ENCODE measurements around the gene GRK1. TPM values are rescaled to one million over a fixed set of nuclear protein-coding genes. Genes with fewer than 3 reads are reported as not detected.

The GRK1 gene
- total and polyA plus RNA-seq, 2 experiments from 2014 or later, result not detected

DNA sequence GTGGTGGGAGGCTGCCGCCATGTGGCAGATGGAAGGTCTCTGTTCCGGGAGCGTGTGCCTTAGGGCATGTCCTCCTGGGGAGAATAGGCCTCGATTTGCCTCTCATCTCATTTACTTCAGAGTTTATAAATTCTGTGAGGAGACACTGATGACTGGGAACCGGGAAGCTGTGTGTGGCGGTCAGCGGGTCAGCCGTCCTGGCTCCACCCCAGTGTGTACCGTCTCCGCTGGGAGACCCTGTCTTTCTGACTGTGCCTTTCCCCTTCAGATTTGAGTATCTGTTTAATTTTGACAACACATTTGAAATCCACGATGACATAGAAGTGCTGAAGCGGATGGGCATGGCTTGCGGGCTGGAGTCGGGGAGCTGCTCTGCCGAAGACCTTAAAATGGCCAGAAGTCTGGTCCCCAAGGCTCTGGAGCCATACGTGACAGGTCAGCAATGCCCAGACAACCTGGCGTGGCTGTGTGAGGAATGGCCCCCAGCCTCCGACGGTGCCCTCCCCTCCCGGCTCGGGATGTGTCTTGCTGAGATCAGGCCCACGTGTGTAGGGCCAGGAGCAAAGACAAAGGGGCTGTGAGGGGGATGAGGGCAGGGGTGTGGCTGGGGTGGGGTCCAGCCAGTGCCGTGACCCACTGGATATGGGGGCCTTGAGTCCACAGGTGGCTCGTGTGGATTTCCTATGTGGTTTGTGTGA, 30.6 kb upstream of the GRK1 start:
- H3K4me2 ChIP-seq, result no peak overlapping the region
- no peak for TF ChIP-seq STAT1 (IDR thresholded peaks at IDR 0.05; ENCODE audit: unreplicated experiment)
- TF ChIP-seq JUNB (IDR thresholded peaks at IDR 0.05; ENCODE audit: unreplicated experiment), result no peak
- TF ChIP-seq POLR2AphosphoS5 (IDR thresholded peaks at IDR 0.05; ENCODE audit: low read depth), result no peak
- H3K4me1 ChIP-seq (ENCODE audit: insufficient read depth), result no peaks in the 10 kb centered on the region
- no peak for ATAC-seq
- H3K27ac ChIP-seq (ENCODE audit: low read depth), result no peak overlapping the region
- H3K36me3 ChIP-seq (ENCODE audit: insufficient read depth), result peaks cover 24% of the 10 kb centered on the region
- H3F3A ChIP-seq (replicated peaks; ENCODE audit: low read depth), result no peaks in the 10 kb centered on the region
- H3K36me3 Mint-ChIP-seq (ENCODE audit: low read depth), result peaks cover 88% of the 10 kb centered on the region
- H3K27ac Mint-ChIP-seq, result no peak overlapping the region
- no peaks in the 10 kb centered on the region; the same call in 2 of the 3 replicates for H3K4me1 Mint-ChIP-seq
- no peak overlapping the region for H2AFZ ChIP-seq
- H3K79me2 ChIP-seq (replicated peaks; ENCODE audit: insufficient read depth), result no peaks in the 10 kb centered on the region; the same call in 1 of the 2 replicates
- H3K4me3 ChIP-seq, result no peak overlapping the region
- H3K27me3 ChIP-seq (ENCODE audit: insufficient read depth), result no peaks in the 10 kb centered on the region
- no peak overlapping the region for H3K4me3 Mint-ChIP-seq
- H3K9me2 ChIP-seq (ENCODE audit: insufficient read depth), result no peaks in the 10 kb centered on the region
- H3K27me3 Mint-ChIP-seq (ENCODE audit: insufficient read depth, low read depth, poor library complexity), result peaks cover 9% of the 10 kb centered on the region
- DNase-seq (ENCODE audit: low spot score), result no peak
- H4K20me1 ChIP-seq (replicated peaks; ENCODE audit: insufficient read depth), result peaks cover 3% of the 10 kb centered on the region
- H3K9me3 Mint-ChIP-seq, result peaks cover under 1% of the 10 kb centered on the region; the same call in 2 of the 3 replicates

DNA sequence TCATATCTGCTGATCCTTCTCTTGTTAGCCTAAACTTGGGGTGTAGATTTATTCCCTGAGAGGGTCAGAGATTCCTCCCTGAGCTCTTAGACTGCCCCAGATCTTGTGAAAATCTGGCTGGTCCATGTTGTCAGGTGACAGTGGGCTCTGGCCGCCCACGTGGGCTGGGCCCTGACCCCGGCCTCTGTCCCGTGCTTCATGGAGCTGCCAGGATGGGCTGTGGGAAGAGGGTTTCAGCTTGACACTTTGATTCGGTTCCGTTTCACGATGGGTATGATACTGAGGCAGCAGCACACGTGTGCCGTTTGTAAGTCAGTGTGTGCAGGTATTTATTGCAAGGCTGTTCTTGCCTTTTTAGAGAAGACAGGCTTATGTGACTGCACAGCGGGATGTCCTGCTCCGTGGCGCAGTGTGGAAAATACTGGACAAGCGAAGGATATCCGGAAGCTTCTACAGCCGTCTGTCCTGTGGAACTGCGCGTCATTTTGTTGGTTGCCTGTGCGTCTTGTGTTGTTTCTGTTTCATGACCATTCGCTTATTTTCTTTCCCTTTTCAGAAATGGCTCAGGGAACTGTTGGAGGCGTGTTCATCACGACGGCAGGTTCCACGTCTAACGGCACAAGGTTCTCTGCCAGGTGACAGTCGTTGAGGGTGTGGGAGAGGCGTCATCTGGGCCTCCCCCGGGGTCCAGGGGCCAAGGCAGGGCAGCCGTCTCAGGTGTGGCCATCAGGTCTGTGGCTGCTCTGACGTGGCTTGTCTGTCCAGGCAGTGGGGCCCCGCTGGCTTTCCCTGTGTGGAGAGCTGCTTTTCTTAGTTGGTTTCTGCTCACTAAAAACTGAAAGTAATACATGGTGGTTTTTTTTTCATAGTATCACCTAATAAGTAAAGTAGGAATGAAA, 29.5 kb upstream of the GRK1 start:
- no peaks in the 10 kb centered on the region for H3K4me1 ChIP-seq (ENCODE audit: insufficient read depth)
- TF ChIP-seq JUNB (IDR thresholded peaks at IDR 0.05; ENCODE audit: unreplicated experiment) (no peak), EZH2 (IDR thresholded peaks at IDR 0.05; ENCODE audit: low read depth, unreplicated experiment) (no peak), ZNF114 (CRISPR knock-in tag; IDR thresholded peaks at IDR 0.05) (no peak), STAT1 (IDR thresholded peaks at IDR 0.05; ENCODE audit: unreplicated experiment) (no peak), ZNF331 (CRISPR knock-in tag; IDR thresholded peaks at IDR 0.05; ENCODE audit: low read depth) (no peak), POLR2AphosphoS5 (IDR thresholded peaks at IDR 0.05; ENCODE audit: low read depth) (no peak), NANOG (IDR thresholded peaks at IDR 0.05; ENCODE audit: borderline replicate concordance) (no peak), CREB1 (CRISPR knock-in tag; IDR thresholded peaks at IDR 0.05; ENCODE audit: low read depth) (no peak)
- TF ChIP-seq, protein P1, sequence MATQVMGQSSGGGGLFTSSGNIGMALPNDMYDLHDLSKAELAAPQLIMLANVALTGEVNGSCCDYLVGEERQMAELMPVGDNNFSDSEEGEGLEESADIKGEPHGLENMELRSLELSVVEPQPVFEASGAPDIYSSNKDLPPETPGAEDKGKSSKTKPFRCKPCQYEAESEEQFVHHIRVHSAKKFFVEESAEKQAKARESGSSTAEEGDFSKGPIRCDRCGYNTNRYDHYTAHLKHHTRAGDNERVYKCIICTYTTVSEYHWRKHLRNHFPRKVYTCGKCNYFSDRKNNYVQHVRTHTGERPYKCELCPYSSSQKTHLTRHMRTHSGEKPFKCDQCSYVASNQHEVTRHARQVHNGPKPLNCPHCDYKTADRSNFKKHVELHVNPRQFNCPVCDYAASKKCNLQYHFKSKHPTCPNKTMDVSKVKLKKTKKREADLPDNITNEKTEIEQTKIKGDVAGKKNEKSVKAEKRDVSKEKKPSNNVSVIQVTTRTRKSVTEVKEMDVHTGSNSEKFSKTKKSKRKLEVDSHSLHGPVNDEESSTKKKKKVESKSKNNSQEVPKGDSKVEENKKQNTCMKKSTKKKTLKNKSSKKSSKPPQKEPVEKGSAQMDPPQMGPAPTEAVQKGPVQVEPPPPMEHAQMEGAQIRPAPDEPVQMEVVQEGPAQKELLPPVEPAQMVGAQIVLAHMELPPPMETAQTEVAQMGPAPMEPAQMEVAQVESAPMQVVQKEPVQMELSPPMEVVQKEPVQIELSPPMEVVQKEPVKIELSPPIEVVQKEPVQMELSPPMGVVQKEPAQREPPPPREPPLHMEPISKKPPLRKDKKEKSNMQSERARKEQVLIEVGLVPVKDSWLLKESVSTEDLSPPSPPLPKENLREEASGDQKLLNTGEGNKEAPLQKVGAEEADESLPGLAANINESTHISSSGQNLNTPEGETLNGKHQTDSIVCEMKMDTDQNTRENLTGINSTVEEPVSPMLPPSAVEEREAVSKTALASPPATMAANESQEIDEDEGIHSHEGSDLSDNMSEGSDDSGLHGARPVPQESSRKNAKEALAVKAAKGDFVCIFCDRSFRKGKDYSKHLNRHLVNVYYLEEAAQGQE (IDR thresholded peaks at IDR 0.05; ENCODE audit: unreplicated experiment), result no peak
- TF ChIP-seq, protein P2, sequence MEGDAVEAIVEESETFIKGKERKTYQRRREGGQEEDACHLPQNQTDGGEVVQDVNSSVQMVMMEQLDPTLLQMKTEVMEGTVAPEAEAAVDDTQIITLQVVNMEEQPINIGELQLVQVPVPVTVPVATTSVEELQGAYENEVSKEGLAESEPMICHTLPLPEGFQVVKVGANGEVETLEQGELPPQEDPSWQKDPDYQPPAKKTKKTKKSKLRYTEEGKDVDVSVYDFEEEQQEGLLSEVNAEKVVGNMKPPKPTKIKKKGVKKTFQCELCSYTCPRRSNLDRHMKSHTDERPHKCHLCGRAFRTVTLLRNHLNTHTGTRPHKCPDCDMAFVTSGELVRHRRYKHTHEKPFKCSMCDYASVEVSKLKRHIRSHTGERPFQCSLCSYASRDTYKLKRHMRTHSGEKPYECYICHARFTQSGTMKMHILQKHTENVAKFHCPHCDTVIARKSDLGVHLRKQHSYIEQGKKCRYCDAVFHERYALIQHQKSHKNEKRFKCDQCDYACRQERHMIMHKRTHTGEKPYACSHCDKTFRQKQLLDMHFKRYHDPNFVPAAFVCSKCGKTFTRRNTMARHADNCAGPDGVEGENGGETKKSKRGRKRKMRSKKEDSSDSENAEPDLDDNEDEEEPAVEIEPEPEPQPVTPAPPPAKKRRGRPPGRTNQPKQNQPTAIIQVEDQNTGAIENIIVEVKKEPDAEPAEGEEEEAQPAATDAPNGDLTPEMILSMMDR (conservative IDR thresholded peaks at IDR 0.05; ENCODE audit: low read depth in 2 of 2), result no peak

More for the DNA sequence above, 29.5 kb upstream of the GRK1 start:
- DNase-seq (ENCODE audit: low spot score) (no peak), ATAC-seq (no peak)
- H3K4me2 ChIP-seq, result no peak overlapping the region
- peaks cover 24% of the 10 kb centered on the region for H3K36me3 ChIP-seq (ENCODE audit: insufficient read depth)
- no peak overlapping the region for H3K27ac ChIP-seq (ENCODE audit: low read depth)
- H3K4me1 Mint-ChIP-seq, result no peaks in the 10 kb centered on the region
- peaks cover 9% of the 10 kb centered on the region for H3K27me3 Mint-ChIP-seq (ENCODE audit: insufficient read depth, low read depth, poor library complexity)
- no peak overlapping the region for H3K4me3 Mint-ChIP-seq
- no peaks in the 10 kb centered on the region for H3K27me3 ChIP-seq (ENCODE audit: insufficient read depth)
- H3K4me3 ChIP-seq, result no peak overlapping the region
- no peaks in the 10 kb centered on the region for H3F3A ChIP-seq (replicated peaks; ENCODE audit: low read depth)
- no peak overlapping the region for H2AFZ ChIP-seq
- no peaks in the 10 kb centered on the region for H3K9me2 ChIP-seq (ENCODE audit: insufficient read depth)
- no peak overlapping the region for H3K27ac Mint-ChIP-seq
- peaks cover 89% of the 10 kb centered on the region for H3K36me3 Mint-ChIP-seq (ENCODE audit: low read depth)
- H3K79me2 ChIP-seq (replicated peaks; ENCODE audit: insufficient read depth), result no peaks in the 10 kb centered on the region
- H3K9me3 Mint-ChIP-seq, result peaks cover 12% of the 10 kb centered on the region; the same call in 2 of the 3 replicates
- H4K20me1 ChIP-seq (replicated peaks; ENCODE audit: insufficient read depth), result peaks cover 3% of the 10 kb centered on the region

All from GM23338 (cell line).